Activated naive CD4-positive, alpha-beta T cell treated with anti-CD3 and anti-CD28 coated beads, Interleukin-2, amount 50 U/mL, for 72 hours (primary cell): ENCODE results near the gene DMBX1. TPM values are rescaled to one million over a fixed set of nuclear protein-coding genes. Genes with fewer than 3 reads are reported as not detected.

Experiments used
- ATAC-seq, 2 donors: fragments of 150-1000 bp; cut with Tn5 transposase; 2 replicates each; pipeline ENCODE4 v1.10.0; 2021; ENCODE audit warnings: mild to moderate bottlenecking in 2 of 2, moderate library complexity in 2 of 2
- DNase-seq, 2 donors: peaks; one replicate each; pipeline ENCODE4 v3.0.0; 2021 to 2022; ENCODE audit warnings: low spot score in 2 of 2
- H3K27ac Mint-ChIP-seq, 2 donors: one replicate each; pipeline ENCODE4 v1.8.0; 2022; ENCODE audit warnings: mild to moderate bottlenecking in 2 of 2, mixed read lengths in 2 of 2
- H3K36me3 Mint-ChIP-seq, 2 donors: one replicate each; pipeline ENCODE4 v1.8.0; 2022; ENCODE audit warnings: mixed read lengths in 2 of 2
- H3K9me3 Mint-ChIP-seq, 2 donors: one replicate each; pipeline ENCODE4 v1.8.0; 2022; ENCODE audit warnings: mixed read lengths in 2 of 2
- total RNA-seq, 2 donors: library from RNA; stranded (reverse); gene quantifications; one replicate each; pipeline ENCODE4 v1.2.3, GENCODE V29; 2022

DMBX1 gene
- total RNA-seq, 2 donors from 2014 or later = 0.09 to 0.54 TPM

DNA sequence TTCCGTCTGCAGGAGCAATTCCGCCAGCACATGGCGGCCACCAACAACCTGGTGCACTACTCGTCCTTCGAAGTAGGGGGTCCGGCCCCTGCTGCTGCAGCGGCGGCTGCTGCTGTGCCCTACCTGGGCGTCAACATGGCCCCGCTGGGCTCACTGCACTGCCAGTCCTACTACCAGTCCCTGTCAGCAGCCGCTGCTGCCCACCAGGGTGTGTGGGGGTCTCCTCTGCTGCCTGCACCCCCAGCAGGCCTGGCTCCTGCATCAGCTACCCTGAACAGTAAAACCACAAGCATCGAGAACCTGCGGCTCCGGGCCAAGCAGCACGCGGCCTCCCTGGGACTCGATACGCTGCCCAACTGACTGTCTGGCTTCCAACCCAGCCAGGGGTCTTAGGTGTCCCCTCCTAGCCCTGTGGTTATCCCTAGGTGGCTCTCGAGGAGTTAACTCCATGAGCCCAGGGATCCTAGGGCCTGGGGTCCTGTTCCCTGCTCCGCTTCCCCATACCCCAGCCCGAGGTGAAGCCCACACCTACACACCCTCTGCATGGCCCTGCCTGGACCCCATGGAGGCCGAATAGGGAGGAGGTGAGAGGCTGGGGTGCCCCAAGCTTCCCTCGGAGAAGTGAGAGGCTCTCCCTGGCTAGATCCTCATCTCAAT is 22.6 kb downstream of the DMBX1 start:
- no peak overlapping the region for H3K27ac Mint-ChIP-seq
- no peaks in the 10 kb centered on the region for H3K36me3 Mint-ChIP-seq
- DNase-seq (no peak), ATAC-seq (no peak)
- H3K9me3 Mint-ChIP-seq = no peaks in the 10 kb centered on the region

DNA sequence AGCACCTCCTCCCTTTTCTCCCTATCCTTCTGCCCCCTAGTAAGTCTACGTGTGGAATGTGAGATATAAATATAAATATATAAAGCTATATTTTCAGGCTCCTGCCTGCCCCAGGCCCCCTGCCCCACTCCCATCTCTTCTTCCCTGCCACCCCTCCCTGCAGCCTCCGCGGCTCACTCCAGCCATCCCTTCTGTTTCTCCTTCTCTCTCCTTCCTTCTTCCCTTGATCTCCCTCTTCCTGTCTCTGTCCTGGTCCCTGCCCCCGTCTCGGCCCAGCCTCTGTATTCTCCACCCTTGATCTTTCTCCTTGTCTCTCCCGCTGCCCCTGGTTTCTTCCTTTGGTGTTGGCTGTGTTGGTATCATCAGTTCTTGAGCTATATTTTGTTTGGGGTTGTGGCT is 23.2 kb downstream of the DMBX1 start:
- DNase-seq = no peak
- no peak for ATAC-seq
- H3K27ac Mint-ChIP-seq = no peak overlapping the region
- H3K36me3 Mint-ChIP-seq = no peaks in the 10 kb centered on the region
- H3K9me3 Mint-ChIP-seq = no peaks in the 10 kb centered on the region

DNA sequence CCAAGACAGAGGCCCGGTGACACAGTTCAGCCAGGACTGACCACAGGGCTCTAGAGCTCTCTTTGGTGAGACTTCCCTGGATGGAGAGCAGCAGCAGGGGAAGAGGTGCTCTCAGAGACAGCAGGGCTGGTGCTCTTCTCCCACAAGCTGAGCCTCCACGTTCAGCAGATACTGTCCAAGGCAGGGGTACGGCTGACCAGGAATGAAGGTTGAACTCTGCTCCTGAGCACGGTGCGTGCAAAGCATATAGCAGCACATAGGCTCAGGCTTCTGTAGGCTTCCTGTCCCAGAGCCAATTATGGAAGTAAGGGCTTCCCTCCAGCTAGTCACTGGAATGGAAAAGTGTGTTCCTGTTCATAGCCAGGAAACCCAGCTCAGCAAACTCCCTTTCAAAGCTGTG is 23.9 kb downstream of the DMBX1 start:
- H3K9me3 Mint-ChIP-seq = no peaks in the 10 kb centered on the region
- ATAC-seq (no peak), DNase-seq (no peak)
- H3K36me3 Mint-ChIP-seq = no peaks in the 10 kb centered on the region
- no peak overlapping the region for H3K27ac Mint-ChIP-seq

DNA sequence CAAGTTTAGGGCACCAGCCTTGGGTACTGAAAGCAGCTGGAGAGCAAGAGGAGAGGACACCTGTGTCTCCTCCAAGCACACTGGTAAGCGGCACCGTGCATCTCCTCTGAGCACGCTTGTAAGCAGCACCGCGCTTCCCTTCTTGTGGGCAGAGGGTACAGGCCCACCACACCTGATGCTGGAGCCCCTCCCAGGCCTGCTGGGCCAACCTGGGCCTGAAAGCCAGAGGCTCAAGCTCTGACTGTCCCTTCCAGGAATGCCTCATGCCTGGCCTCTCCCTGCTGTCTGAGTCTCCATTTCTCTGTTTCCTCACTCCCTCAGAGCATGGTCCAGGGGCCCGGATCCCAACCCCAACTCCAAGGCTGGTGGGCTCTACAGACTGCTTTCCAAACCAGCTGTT is 25.9 kb downstream of the DMBX1 start:
- DNase-seq = no peak
- H3K36me3 Mint-ChIP-seq = no peaks in the 10 kb centered on the region
- no peak overlapping the region for H3K27ac Mint-ChIP-seq
- no peaks in the 10 kb centered on the region for H3K9me3 Mint-ChIP-seq
- no peak for ATAC-seq

DNA sequence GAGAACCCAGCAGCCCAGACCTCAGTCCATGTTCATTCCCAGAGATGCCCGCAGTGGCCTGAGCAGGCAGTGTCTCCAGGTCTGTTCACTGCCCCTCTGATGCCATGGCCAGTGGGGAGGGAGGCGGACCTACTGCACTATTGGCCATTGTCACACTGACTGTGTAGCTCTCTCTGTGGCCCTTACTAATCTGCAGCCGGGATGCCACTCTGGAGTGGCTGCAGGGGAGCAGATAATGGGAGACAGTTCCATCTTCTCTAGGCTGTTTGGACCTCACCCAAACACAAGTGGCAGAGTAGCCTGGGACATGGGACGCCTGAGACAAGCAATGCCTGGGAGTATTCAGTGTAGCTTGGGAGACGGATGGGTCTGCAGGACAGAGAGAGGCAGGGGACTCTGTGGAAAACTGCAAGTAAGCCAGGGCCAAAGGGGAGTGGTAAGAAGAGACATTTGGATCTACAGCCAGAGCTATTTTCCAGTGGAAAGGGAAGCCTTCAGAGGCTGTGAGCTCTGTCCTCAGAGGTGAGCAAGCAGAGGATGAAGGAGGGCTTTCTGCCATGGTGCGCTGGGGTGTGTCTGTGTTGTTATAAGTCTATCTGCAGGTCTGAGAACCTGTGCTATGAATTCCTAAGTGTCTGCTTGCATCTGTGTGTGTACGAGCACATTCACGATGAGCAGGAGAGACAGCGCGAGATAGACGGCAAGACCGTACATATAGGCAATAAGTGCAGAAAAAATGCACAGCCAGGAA is 26.7 kb downstream of the DMBX1 start:
- ATAC-seq (peak in 1 of 2 donors; percentile 8), DNase-seq (no peak)
- peak overlapping the region in 1 of 2 donors; percentile 26 for H3K27ac Mint-ChIP-seq
- H3K9me3 Mint-ChIP-seq = no peaks in the 10 kb centered on the region
- no peaks in the 10 kb centered on the region for H3K36me3 Mint-ChIP-seq

DNA sequence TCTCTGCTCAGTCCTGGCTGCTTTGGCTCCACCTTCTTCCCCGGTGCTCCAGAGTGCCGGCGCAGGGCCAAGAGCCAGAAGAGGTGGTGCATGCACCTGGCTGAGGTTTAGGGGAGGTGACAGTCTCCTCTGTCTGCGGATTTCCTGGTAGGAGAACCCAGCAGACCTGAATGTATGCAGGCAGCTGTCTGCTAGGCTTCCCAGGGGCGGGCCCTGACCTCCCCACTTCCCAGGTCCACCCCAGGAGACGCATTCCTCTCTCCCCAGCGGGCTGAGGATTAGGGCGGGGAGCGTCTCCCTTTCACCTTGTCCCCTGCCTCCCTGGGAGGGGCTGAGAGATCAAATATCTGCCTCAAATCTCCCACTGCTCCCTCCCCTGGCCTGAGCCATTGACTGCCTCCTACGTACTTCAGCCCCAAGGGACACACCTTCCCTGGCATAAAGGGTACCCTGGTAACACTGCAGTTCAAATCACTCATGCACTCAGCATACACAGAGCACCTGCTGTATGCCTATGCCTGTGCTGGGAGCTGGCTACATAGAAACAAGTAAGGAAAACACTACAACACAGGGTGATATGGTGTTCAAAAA is 27.5 kb downstream of the DMBX1 start:
- DNase-seq (no peak), ATAC-seq (peak in 1 of 2 donors; percentile 18)
- no peaks in the 10 kb centered on the region for H3K9me3 Mint-ChIP-seq
- H3K27ac Mint-ChIP-seq = no peak overlapping the region
- no peaks in the 10 kb centered on the region for H3K36me3 Mint-ChIP-seq

DNA sequence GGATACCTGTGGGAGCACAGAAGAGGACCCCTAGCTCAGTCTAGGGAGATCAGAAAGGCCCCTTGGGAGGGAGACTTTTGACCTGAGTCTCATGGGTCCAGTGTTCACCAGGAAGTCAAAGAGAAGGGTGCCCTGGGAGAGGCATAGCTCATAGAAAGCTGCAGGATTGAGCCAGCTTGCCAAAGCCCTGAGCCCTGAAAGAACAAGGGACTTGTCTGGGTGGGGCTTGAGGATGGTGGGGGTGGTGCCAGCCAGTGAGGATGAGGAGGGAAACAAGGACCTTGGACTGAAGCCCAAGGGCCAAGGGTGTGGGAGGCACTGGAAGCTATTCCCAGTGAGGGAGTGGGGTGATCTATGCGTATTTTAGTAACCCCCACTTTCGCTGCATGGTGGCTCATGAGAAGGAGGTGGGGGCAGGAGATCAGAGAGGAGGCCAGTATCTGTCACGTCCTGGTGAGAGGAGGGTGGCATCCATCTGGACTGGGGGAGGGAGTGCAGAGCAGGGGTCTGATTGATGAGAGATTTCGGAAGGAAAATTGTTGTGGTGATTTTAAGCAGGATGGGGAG is 28.4 kb downstream of the DMBX1 start:
- no peaks in the 10 kb centered on the region for H3K9me3 Mint-ChIP-seq
- DNase-seq = no peak
- H3K27ac Mint-ChIP-seq = peak overlapping the region in 1 of 2 donors; percentile 22
- ATAC-seq = no peak
- no peaks in the 10 kb centered on the region for H3K36me3 Mint-ChIP-seq

DNA sequence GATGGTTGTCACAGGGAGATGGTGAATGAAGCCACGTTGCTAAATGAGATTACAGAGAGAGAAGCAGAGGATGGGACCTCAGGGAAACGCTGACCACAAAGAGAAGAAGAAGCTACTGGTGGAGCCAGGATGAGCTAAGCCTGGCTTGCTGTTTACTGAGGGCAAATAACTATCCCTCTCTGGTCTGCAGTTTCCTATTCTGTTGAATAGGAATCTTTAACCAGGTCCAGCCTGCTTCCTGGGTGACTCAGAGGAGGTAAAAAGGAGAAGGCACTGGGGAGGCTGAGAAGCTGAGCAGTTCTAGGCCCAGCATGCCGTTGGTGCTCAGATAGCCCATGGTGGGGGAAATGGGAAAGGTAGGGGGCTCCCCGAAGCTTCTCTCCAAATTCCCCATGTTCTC is 29.6 kb downstream of the DMBX1 start:
- ATAC-seq (no peak), DNase-seq (no peak)
- Mint-ChIP-seq H3K36me3 (no peaks in the 10 kb centered on the region), H3K27ac (no peak overlapping the region), H3K9me3 (no peaks in the 10 kb centered on the region)

DNA sequence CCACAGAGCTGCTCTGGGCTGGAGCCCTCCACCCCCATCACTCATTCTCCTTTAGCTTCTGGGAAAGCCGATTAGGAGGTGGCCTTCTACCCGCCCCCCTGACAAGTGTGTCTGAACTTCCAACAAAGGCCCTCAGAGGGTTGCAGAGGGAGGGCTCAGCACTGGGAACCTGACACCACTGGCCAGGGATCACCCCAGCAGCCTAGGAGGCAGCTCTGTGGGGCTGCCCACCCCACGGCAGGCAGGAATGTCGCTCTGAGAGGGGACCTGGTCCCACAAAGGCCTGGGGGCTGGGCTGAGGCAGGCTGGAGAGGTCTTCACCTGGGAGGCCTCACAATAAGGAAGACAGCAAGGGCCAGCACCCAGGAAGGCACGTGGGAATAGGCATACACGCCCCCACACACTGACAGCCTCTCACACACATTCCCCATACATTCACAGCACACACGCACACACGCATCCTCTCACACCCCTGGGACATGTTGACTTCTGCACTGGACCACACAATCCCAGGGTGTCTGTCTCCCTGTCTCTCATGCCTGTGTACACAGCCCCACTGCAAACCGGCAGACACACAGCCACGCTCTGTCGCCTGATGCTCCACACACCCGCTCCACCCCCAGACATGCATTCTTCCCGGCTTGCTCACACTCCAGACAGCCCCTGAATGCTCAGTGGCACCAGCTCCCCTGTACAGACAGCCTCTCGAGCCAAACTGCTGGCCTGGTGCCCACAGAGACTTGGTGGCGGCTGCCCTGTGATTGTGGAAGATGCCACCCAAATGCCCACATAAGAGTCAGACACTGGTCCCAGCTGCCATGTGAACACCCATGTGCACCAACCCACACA is 30.7 kb downstream of the DMBX1 start:
- Mint-ChIP-seq H3K36me3 (no peaks in the 10 kb centered on the region), H3K9me3 (no peaks in the 10 kb centered on the region), H3K27ac (no peak overlapping the region)
- no peak for DNase-seq
- ATAC-seq = no peak

DNA sequence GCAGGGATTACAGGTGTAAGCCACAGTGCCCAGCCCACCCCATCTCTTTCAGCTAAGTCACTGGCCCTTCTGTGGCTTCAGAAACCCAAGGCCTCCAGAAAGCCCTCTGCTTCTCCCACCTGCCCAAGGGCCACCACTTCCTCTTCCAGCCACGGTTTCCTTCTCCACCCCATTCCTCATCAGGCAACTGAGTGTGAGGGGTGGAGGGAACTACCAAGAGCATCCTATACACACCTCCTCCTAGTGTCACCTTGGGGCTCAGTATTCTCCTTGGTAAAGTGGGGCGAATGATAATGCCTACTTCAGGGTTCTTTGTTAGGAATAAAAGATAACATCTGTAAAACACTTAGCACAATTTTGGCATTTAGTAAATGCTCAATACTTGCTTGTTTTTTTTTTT is 31.8 kb downstream of the DMBX1 start:
- H3K27ac Mint-ChIP-seq = no peak overlapping the region

DNA sequence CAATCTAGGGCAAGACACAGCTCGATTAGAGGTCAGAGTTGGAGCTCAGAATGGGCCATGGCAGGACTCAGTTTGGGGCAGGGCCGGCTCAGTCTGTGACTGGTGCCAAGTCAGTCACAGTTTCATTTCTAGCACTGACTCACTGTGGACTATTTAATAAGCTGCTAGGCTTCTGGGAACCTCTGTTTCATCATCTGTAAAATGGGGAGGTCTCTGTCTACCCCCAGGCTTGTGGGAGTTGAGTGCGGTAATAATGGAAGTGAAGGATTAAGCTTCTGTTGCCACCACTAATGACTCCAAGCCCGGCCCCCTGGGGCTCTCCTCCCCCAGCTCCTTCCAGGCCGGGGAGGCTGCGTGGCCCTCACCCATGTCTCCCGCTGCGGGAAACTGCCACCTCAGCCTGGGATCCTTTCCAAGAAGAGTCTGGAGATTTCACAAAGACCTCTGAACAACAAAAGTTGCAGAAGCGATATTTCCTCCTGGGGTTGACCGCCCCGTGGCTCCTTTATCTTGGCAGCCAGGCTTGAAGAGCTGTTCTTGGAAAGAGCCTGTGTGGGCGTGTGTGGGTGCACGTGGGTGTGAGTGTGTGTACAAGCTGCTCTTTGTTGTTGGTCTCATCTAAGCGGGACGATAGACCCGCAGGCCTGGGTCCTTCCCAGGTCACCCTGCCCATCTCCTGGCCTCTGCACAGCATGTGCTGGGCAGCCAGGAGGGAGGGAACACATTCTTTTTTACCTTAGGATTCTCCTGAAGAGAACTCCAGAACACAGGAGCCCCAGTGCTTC is 32.7 kb downstream of the DMBX1 start:
- DNase-seq (peak in 1 of 2 donors; percentile 29), ATAC-seq (peak; percentile 88 to 98)
- H3K36me3 Mint-ChIP-seq = no peaks in the 10 kb centered on the region
- H3K9me3 Mint-ChIP-seq = no peaks in the 10 kb centered on the region
- peak overlapping the region in 1 of 2 donors; percentile 55 for H3K27ac Mint-ChIP-seq

More for the DNA sequence above, 31.8 kb downstream of the DMBX1 start:
- no peaks in the 10 kb centered on the region for H3K9me3 Mint-ChIP-seq
- no peak for ATAC-seq
- H3K36me3 Mint-ChIP-seq = no peaks in the 10 kb centered on the region
- no peak for DNase-seq

DNA sequence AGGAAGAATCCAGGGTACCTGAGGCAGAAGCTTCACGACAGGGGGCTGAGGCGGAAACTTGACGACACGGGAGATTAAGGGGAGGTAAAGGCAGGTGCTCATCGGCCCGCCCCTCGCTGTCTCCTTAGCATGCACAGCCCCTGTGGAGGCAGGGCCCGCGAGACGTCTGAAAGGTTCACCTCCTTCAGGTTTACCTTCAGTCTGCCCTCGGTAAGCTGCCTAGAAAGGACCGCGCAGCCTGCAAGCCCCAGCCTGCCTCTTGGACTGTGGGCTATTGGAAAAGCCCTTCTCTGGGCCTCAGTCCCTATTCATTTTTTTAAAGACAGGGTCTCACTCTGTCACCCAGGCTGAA is 33.3 kb downstream of the DMBX1 start:
- Mint-ChIP-seq H3K9me3 (no peaks in the 10 kb centered on the region), H3K27ac (peak overlapping the region in 1 of 2 donors; percentile 55), H3K36me3 (no peaks in the 10 kb centered on the region)
- ATAC-seq (no peak), DNase-seq (no peak)

DNA sequence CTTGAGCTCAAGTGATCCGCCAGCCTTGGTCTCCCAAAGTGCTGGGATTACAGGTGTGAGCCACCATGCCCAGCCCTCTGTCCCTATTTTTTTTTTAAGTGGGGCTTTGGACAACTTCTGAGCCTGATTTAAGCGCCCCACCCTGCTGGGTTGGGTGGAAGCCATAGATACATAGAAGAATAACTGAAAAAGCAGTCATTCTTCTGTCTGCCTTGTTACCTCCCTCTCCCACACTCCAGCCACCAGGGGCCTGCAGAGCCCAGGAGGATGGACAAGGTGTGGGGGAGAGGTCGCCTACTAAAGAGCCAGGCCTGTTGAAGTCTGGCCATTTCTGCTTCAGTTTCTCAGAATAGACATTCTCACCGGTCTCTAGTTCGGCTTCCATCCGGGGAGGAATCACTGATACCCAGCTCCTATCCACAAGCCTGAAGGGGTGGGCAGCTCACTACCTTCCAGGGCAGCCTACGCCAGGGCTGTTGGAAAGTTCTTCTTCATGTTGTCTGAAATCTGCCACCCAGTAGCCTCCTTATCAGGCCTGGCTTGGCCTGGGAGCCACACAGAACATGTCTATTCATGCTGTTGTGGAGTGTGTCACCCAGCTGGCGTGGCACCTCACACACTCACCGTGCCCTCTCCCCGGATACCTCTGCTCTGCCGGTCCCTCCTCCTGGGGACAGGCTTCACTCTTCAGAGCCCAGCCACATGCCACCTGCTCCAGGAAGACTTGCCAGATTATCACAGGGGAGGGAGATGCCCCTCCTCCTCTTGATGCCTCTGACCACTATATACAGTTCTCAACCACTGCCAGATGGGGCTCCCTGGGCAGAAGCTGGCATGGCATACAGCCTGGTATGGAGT is 34.1 kb downstream of the DMBX1 start:
- DNase-seq = no peak
- ATAC-seq = no peak
- H3K9me3 Mint-ChIP-seq = no peaks in the 10 kb centered on the region
- H3K27ac Mint-ChIP-seq = peak overlapping the region in 1 of 2 donors; percentile 5
- H3K36me3 Mint-ChIP-seq = no peaks in the 10 kb centered on the region

DNA sequence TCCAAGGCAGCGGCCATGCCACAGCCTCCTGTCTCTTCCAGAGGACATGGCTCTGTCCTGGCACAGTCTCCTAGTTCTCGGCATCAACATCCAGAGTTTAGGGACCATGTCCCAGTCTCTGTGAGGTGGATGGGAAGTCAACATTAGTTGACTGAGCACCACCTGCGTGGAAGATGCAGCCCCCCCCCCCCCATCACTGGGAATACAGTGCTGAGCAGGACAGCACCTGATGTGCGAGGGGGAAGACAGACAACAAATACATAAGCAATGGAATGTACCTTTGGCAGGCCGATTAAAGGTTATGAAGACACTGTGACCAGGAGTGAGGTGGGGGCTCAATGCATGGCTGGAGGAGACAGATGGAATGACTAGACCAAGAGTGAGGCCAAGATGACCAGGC is 35.2 kb downstream of the DMBX1 start:
- no peak for DNase-seq
- Mint-ChIP-seq H3K36me3 (no peaks in the 10 kb centered on the region), H3K9me3 (no peaks in the 10 kb centered on the region), H3K27ac (no peak overlapping the region)
- ATAC-seq = no peak

DNA sequence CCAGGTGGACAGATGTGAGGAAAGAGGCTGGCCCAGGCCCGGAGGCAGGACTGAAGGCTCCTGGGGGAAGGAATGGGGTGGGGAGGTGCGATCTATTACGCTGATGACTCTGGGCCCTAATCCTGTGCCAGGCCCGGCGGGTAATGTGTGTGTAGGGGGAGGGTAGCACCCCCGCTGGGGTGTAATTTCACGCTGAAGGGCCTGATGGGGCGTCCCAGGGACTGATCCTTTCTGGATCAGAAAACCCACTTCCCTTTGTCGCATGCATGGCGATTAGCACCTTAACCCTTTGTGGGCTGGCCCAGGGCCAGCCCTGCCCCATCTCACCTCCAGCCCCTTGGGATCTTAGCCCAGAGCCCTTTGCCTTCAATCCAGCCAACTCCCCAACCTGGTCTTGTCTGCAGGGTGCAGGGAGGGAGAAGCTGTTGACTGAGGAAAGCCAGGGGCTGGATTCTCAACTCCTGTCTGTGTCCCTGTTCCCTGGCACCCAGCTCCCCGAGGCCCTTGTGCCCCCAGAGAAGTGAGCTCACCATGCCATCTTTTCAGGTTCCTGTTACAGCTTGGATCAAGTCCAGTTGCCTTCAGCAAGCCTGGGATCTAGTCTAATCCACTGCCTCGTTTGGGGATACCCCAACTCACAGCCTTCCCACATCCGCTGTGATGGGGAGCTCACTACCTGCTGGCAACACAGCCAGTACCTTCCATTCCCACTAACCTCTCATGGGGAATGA is 35.8 kb downstream of the DMBX1 start:
- Mint-ChIP-seq H3K36me3 (no peaks in the 10 kb centered on the region), H3K9me3 (no peaks in the 10 kb centered on the region), H3K27ac (no peak overlapping the region)
- DNase-seq = no peak
- ATAC-seq = no peak
